NCI-H345 (cell line): Measurements from ENCODE around the gene VWF.
"Not testable (repeated sequence)": the region's sequence is repeated elsewhere in the genome, so short reads cannot be mapped to it uniquely, and the experiment has no call there.

Source experiments
- DNase-seq: peaks from one replicate; lab custom pipeline; 2025; lab: John Stamatoyannopoulos, UW

VWF gene

DNA sequence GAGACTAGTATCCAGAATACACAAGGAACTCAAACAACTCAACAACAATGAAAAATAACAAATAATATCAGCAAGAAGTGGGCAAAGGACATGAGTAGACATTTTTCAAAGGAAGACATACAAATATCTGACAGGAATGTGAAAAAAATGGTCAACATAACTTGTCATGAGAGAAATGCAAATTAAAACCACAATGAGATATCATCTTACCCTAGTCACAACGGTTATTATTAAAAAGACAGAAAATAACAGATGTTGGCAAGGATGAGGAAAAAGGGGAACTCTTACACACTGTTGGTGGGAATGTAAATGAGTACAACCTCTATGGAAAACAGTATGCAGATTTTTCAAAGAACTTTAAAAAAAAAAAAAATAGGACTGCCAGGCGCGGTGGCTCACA lies 20.4 kb downstream of the VWF start:
- DNase-seq: no peak

DNA sequence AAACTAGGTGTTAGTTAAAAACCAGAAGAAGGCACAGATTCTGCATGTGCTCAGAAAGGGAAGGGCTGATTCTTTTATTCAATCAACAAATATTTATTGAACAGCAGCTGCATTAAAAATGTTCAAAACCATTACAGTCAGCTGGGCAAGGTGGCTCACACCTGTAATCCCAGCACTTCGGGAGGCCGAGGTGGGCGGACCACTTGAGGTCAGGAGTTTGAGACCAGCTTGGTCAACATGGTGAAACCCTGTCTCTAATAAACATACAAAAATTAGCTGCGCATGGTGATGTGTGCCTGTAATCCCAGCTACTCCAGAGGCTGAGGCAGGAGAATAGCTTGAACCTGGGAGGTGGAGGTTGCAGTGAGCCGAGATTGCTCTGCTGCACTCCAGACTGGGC lies 22.4 kb downstream of the VWF start:
- DNase-seq: not testable (repeated sequence)

DNA sequence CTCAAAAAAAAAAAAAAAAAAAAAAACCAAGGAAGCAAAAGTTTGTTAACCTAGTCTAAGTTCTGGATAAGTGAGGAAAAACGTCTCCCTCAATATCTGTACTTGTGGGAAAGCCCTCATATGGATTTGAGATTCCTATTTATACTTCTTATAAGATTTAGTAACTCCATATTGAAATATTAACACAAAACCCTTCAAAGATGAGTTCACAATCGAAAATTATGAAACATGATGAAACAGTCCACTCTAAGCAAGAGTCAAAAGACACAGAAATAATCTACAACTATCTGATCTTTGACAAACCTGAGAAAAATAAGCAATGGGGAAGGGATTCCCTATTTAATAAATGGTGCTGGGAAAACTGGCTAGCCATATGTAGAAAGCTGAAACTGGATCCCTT lies 25.2 kb downstream of the VWF start:
- no peak for DNase-seq

DNA sequence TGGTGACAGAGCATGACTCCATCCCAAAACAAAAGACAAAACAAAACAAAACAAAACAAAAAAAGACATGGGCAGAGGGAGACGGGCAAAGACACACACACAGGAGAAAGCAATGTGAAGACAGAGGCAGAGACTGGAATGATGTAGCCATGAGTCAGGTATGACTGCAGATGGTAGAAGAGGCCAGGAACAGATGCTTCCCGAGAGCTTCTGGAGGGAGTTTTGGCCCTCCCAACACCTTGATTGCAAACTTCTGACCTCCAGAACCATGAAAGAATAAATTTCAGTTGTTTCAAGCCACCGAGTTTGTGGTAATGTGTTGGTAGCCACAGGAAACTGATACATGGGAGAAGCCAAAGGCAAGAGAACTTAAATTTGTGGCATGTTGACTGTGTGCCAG lies 27.1 kb downstream of the VWF start:
- no peak for DNase-seq

DNA sequence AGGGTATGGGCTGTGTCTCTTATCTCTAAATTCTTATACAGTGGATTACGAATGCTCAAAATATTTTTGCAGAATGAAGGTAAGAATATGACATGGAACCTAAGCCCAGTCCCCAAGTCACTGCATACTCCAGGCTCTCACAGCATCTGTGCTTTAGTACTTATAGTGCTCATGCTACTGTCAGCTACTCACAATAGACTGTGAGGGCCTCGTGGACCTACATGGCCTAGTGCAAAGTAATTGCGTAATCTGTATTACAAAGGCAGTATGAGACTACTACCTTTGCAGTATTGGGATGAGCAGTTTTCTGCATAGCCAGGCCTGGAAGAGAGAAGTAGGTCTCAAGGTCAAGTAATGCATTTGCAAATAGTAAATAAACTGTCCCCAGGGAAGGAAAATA lies 27.9 kb downstream of the VWF start:
- no peak for DNase-seq

DNA sequence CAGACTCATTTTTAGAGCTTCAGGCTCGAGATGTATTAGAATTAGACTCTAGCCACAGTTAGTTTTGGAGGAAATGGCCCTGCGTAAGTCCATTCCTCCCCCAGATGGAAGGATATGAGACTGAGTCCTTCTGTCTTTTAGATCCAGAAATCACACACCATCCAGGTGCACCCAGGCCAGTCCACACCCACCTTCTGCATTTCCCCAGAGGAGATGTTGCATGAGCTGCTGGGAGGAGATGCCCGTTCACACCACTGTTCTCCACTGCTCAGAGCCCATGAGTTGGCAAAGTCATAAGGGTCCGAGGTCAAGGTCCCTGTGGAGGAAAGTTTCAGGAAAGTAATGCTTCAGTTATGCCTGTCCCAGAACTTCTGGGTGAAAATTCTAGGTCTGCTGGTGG lies 29.2 kb downstream of the VWF start:
- DNase-seq: no peak

DNA sequence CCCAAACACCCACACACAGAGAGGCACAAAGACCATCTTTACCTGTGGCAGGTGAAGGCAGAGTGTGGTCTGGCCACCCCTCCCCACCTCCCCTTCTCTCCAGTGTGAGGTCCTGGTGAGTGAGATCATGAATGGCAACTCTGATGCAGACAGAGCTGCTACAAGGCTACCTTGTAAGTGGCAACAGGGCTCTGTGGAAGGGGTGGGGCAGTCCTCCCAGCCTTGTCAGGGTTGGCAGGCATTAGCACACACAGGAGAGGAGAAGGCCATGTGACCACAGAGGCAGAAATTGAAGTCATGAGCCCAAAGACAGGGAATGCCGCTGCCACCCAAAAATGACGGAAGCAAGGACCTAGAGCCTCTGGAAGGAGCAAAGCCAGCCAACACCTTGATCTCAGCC lies 30.7 kb downstream of the VWF start:
- DNase-seq: no peak

DNA sequence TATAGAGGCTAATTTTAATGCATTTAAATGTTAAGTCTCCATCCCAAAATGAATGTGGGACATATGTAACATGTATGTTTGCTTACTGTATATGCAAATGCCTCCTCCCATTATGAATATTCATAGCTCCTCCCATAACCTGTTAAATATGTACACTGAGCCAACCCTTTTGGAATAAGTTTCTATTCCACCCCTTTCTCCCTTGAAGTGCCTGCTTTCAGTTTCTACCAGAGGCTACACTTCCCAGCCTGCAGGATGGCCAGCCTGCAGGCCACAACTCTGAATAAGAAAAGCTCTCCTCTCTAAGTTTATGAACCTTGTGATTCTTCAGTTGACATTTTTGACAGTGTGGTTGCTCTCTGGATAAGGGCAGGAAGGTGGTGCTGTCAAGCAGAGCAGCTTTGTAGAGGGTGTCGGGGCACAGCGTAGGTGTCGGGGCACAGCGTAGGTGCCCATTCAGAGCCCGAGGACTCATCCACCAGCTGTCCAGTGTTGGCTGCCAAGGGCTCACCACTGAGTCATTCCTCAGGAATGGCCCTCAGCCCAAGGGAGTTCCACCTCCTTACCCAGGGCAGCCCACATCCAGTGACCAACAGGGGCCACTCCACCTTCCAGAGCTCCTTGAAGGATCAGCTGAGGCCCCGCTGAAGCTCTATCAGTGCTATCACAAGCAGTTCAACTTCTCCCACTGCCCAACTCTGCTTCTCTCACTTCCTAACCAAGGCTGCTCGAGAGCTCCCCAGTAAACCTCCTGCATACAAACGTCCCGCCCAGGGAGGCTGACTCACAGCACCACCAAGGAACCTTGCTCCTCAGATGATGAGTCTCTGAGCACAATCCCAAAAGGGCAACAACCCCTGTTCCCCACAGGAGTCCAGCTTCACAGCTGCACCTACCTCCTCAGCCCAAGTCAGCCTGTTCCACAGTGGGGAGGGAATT lies 31.4 kb downstream of the VWF start:
- no peak for DNase-seq

DNA sequence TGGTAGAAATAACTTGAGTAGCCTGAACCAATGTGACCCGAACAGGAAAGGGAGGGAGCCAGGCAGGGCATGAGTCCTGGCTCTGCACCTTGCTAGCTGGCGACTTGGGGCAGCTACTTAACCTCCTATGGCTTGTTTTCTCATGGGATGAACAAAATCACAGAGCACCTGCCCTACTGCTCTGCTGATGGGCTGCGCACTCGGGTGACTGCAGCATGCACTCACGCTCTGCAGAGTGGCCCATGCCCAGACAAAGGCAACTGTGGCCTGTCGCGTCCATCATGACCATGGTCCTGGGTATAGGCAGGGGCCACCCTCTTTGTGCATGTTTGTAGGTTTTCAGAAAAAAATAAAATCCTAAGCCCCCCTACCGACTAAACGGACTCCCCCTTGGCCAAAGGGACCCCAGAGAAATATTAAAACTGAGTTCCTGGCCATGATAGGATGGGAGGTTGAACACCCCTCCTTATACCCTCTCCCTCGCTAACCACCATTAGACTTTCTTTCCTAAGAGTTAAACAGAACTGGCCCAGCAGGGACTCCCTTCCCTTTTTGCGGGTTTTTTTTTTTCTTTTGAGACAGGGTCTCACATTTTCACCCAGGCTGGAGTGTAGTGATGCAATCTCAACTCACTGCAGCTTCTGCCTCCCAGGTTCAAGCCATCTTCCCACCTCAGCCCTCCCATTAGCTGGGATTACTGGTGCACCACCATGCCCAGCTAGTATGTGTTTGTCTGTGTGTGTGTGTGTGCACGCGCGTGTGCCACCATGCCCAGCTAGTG lies 32.5 kb downstream of the VWF start:
- DNase-seq: no peak

DNA sequence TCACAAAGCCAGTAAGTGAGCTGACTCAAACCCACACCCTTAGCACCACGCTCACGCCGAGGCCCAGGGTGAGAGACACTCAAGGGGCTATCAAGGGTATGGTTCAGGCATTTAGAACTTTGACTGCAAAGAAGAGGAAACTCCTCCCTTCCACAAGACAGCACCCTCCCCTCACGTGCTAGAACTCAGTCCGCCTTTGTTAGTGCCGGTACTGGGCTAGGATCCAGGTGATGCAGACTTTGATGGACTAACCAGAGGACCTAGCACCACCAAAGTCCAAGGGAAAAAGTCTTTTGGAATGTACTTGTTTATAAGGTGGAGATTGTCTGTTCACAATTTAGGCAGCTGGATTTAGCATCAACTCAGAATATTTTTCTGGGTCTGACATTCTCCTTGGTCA lies 33.7 kb downstream of the VWF start:
- DNase-seq: no peak

DNA sequence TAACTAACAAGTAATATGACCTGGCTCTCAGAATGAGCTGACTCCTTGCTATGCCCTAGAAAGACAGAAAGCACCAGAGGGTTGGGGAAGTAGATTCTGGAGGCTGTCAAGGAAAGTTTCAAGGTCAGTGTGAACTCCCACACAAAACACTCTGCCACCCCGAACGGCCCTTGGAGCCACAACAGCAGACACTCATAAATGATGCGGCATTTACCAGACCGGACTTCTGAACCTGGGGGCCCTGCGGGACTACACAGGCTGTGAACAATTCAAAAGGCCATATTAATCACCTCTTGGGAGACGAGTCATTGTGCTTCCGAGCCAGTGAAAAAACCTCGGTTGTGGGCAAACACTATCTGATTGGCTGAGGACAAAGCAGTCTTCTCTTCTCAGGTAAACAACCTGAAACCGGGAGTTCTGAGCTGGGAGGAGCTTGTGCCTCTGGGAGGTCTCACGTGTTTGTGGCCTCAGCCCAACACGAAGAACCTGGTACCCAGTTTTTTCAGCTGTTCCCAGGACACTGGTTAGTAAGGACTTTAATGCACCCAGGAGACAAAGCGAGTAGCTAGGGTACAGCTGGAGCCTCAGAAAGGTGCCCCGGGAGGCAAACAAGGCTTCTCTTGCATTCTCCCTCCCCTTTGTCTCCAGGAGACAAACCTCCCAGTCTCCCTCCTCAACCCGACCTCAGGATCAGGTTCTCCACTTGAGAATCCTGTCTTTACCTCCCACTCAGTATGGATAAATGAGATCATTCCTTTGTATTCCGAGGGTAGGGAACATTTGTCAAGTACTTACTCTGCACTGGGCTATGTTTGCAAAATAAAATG lies 35.3 kb downstream of the VWF start:
- peak; percentile 86 for DNase-seq

DNA sequence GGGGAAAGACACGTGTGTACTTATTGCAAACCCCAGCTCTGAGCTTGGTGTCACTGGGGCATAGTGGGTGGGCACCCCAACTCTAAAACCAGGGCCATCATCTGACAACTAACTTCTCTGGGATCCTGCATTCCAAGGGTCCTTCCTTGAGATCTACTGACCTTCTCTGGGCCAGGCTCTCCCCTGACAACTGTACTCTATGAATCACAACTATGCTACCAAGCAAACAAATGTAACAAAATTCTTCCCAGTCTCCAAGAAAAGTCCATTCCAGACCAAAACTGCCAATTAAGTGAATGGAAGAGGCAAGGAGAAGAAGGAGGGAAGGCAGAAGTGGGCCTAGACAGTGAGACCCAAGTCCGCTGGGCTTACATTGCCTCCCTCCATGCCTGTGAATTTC lies 38.2 kb downstream of the VWF start:
- no peak for DNase-seq

DNA sequence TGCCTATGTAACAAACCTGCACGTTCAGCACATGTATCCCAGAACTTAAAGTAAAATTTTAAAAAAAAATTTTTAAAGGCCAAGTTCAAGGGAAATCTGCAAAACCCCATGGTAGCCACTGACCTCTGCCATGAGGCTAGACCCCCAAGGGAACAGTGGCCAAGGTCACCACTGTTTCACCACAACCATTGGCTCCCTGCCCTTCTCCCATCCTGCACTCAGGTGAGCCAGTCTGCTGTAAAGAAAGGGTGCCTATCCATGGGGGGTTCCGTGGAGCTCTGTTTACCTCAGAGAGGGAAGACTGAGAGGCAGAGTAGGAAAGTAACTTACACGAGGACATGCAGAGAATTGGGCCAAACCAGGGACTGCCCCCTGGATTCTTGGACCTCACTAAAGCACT lies 38.6 kb downstream of the VWF start:
- DNase-seq: no peak

DNA sequence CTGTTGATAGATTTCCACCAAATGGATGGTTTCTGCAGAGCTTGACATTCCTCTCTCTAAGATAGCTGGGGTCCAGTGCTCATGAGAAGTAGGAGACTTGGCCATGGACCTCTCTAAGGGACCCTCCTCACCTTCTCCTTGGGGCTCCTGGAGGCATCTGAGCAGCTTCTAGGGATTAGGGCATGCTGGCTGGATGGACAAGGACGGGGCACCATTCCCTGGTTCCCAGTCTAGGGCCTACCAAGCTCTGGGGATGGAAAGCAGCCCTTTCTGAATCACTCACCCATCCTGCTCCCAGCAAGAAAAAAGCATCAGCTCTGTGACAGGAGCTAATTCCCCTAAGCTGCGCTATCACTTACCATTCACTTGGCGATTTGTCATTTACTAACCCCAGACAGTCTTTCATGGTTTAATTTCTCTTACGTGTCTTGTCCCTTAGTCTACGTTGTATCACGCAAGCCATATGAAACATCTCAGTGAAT lies 39.5 kb downstream of the VWF start:
- no peak for DNase-seq

DNA sequence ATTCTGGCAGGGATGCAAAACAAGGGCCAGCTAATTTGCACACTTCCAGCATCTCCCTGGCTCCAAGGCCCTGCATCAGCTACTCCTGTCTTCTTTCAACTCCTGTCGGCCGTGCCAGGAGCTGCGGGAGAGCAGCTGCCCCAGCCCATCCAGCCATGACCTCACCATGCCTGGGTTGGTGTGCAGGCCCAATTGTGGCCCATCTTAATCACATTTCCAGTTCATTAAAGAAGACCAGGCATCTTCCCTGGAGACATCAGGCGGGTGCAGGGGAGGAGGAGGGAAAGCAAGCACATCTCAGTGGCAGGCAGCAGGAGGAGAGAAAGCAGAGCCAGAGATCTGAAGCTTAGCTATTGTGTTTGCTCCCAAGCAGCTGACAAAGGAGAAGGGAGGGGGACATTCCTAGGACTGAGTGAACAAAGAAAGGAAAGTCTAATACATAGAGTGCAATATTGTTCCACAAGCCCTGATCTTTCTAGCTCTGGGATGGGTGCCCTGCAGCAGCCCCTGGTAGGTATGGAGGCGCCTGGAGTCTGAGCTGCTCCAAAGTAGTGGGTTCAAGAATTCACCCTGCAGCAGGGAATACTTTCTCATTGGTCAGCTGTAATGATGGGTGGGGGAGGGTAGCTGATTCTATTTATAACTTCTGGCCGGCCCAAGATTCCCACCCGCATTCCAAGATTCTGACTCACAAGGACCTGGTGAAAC lies 40.1 kb downstream of the VWF start:
- no peak for DNase-seq

DNA sequence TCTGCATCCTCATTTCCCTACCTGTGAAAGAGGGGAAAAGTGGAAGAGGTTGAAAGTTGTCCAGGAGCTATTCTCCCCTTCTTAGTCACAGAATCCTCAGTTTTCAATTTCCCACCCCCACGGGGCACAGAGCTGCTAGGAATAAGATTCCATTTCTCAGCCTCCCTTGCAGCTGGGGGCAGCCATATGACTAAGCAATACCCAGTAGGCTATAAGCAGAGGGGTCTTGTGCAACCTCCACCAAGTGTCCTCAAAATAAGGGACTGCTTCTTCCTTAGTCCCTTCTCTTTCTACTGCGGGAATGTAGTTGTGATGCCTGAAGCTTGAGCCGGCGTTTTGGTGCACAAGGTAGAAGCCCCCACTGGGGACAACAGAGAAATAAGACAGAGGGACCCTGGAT lies 40.9 kb downstream of the VWF start:
- no peak for DNase-seq

DNA sequence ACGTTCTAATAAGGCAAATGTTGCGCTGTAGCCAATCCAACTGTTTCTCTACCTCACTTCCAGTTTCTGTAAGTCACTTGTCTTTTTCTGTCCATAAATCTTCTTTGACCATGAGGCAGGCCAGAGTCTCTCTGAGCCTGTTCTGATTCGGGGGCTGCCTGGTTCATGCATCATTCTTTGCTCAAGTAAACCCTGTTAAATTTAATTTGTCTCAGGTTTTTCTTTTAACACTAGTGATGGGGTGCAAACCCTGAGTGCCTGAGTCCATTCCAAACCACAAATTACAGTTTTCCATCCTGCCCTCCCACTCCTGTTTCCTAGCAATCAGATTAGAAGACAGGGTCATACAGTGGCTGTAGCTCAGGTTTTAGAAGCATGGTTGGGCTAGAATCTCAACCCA lies 41.9 kb downstream of the VWF start:
- DNase-seq: no peak

DNA sequence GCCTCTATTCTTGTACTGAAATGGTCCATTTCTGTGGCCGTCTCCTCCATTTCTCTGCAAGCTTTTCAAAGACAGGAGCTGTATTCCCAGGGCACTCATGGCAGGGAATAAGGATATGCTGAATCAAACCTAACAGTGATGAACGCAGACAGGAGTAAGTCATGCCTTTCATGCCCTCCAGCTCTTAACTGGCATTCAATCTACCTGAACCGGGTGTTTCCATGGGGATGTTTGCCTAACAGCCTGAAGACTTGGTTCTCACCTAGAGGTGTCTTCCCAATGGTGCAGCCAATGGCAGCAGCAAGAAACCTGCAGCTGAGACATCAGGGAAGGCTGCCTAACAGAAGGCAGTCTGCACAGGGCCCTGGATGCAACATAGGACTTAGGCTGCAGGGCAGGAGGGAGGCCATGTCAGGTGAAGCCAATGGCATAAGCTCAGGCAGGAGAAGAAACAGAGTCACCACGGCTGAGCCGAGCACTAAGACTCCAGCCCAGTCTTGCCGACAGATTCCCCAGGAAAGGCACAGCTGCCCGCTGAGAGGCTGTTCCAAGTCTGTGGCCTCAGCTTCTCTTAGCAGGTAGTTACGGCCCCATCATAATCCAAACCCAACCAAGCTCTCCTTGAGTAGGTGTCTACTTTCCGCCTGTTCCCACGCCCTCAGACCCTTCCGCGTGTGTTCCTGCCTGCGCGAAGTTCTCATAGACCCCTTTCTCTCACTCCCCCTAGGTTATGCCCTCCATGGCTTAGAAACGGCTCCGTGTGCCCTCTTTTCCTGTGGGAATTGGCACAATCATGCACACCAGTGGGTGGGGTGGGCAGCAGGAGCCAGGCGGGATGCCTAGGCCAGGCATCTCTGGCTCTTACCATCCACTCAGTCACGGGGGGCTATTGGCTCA lies 44.1 kb downstream of the VWF start:
- DNase-seq: peak; percentile 27

DNA sequence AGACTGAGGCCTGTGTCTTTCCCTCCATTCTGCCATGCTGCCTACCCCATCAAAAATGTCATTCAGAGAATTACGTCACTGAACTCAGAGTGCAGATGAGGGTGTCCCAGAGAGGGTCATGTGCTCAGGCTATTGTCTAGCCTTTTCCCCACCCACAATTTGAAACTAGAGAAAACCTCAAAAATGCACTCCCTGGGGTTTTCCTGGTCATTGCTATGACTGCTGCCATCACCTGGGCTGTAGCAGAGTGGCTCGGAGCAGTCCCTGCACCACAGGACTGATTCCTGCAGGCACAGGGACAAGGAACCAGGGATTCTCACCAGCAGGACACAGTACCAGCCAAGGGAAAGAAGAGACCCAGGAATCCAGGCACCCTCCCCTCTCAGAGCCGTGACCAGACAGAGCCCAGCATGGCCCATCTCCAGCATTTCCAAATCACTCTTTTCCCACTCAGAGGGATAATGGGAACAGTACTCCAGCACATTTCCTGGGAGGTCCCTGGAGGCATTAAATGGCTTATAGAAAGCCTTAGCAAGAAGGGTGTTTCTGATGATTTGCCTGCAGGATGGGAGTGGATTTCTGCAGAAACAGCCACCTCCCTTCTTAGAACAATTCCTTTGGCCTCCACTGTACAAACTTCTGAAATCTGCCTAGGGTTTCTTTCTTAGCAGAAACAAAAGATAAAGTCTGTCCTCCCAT lies 45.9 kb downstream of the VWF start:
- no peak for DNase-seq

DNA sequence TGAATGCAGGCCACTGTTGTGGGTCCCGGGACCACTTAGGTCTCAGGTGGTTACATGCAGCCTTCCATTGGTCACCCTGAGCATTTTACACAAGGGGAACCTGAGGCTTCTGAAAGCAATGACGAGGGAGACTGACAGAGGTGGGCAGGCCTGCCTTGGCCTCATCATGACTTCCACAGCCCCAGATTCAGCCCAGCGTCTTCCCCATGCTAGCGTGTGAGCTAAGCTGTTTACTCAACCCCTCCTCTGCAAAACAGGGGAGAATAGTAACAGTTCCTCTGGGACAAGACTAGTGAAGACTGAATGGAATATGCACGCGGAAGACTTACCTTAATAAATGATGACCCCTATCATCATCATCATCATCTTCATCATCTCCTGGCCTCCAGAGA lies 46.8 kb downstream of the VWF start:
- DNase-seq: no peak
